Stimulated activated CD4-positive, alpha-beta T cell treated with anti-CD3 and anti-CD28 coated beads, Interleukin-1b, Interleukin-23, amount 100 ng/mL, for 48 hours (primary cell): ENCODE data around the gene NXNL1.
"Not testable (repeated sequence)": the region's sequence is repeated elsewhere in the genome, so short reads cannot be mapped to it uniquely, and the experiment has no call there.

Source experiments
- DNase-seq: peaks from one replicate; pipeline ENCODE4 v3.0.0-alpha.2; 2020

Gene NXNL1

DNA sequence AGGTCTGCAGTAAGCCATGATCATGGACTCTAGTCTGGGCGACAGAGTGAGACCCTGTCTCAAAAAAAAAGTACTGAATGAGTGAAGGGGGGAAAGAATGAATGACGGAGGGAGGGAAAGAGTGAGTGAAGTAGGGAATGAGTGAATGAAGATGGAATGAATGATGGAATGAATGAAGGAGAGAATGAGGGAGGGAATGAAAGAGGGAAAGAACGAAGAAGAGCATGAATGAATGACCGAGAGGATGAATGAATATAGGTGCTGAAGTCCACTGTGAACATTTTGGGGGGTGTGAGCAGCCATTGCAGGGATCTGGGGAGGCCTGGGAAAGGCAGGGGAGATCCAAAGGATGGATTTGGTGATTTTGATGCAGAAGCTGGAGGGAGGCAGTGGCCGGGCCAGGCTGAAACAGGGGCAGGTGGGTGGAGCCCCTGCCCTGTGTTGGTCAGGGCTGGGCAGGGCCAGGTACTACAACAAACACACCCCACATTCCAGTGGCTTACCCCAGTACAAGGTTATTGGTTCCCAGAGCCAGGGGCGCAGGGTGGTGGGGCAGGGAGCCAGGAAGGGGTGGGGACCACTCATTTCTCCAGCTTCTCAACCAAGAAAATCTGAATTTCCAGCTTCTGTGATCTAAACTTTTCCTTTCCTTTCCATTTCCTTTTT lies 23.9 kb upstream of the NXNL1 start:
- no peak for DNase-seq

DNA sequence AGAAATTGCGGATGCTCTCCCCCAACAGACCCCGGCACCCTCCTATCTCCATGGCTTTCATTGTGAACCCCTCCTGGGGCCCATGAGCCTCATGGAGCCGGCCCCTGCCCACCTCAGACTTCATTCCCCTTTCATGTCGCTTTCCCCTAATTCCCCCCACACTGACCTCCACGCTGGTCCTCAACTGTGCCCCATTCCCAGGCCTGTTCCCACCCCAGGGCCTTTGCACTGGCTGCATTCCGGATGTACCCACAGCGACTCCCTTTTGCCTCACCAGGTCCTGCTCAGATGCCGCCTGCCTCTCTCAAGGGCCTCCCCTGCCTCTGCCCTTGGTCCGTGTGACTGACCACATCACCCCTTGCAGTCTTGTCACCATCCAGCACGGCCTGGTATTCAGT lies 22.9 kb upstream of the NXNL1 start:
- DNase-seq: no peak

DNA sequence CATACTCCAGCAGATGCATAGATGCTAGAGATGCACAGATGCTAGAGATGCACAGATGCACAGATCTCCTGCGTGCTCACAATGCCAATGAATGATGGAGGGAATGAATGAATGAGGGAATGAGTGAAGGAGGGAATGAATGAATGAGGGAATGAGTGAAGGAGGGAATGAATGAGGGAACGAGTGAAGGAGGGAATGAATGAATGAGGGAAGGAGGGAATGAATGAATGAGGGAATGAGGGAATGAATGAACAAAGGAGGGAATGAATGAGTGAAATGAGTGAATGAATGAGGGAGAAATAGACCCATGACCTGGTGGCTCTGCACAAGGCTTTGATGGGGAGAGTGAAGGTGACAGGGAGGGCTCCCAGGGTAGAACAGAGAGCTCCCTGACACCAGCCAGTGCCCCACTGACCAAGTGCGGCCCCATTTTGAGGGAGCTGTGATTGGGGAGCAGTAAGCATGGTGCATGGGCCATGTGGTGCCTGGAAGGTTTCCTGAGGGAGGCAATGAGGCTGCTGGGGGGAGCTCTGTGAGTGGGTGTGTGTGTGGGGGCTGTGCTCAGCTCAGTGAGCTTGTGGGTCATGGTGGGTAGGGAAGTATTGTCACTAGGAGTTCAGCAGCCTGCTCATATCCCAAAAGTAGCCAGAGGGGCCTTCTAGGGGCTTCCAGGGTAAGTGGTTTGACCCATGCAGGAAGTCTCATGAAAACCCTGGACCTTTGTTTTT lies 22.3 kb upstream of the NXNL1 start:
- no peak for DNase-seq

DNA sequence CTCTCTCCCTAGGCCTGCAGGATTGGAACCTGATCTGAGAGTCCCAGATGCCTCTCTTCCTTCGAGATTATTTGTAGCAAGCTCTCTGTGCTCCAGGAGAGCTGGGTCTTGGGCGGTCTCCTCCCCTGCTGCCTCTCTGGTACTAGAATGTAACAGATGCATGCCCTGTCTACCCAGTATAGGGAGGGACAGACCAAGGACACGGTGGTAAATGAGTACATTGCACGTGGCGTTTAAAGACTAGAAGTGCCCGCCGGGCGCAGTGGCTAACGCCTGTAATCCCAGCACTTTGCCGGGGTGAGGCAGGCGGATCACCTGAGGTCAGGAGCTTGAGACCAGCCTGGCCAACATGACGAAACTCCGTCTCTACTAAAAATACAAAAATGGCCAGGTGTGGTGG lies 21.3 kb upstream of the NXNL1 start:
- DNase-seq: no peak

DNA sequence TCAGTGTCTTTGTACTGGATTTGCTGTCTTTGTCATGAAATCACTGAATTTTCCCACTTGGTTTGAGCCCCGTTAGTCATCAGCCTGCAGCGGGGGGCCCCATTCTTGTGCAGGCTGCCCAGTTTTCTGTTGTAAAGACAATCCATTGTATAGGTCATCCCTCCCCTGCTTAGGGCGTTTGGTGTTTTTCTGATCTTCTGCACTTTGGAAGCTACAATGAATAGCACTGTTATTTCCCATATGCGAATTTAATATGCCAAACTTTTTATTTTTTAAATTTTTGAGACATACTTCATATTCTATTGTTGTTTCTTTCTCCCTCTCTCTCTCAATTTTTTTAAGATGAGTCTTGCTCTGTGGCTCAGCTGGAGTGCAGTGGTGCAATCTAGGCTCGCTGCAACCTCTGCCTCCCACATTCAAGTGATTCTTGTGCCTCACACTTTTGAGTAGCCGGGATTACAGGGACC lies 18.6 kb upstream of the NXNL1 start:
- DNase-seq: no peak

DNA sequence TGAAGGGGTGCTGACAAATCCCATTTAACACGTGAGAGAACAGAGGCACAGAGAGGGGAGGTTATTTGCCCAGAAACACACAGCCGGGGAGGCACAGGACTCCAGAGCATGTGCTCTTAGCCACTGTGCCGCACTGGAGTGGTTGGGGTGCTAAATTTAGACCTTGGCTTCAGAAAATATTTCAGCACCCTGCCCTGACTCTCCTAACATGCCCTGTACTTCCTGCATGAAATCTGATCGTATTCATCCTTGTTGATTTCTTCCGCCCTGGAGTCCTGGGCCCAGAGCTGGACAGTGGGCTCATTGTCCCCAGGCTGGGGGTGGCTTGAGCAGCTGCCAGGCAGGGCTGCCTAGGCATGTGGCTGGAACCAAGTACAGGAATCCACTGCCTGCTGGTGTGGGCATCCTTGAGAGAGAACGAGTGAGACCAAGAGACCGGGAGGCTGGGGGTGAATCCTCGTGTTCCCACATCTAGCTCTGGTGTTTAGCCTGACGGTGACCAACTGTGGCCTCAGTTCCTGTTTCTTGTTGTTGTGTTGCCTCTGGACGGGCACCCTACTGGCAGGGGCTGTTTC lies 14.9 kb upstream of the NXNL1 start:
- no peak for DNase-seq

DNA sequence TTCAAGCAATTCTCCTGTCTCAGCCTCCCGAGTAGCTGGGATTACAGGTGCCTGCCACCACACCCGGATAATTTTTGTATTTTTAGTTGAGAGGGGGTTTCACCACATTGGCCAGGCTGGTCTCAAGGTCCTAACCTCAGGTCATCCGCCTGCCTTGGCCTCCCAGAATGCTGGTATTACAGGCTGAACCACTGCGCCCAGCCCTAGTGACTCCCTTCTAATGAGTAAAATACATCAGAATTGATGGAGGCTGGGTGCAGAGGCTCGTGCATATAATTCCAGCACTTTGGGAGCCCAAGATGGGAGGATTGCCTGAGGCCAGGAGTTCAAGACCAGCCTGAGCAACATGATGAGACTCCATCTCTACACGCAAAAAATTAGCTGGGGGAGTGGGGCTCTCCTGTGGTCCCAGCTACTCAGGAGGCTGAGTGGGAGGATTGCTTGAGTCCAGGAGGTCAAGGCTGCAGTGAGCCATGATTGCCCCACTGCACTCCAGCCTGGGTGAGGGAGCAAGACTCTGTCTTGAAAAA lies 14.3 kb upstream of the NXNL1 start:
- DNase-seq: not testable (repeated sequence)

DNA sequence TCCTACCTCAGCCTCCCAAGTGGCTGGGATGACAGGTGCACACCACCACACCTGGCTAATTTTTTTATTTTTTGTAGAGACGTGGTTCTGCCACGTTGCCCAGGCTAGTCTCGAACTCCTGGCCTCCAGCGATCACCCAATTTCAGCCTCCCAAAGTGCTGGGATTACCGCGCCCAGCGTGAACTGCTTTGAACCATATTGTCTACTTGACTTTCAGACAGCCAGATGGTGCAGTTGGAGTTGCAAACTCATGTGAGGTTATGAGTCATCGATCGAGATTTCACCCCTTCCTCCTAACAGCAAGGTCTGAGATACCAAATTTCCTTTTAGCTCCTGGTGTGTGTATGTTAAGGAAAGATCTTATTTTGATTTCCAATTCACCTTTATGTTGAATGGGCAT lies 12.3 kb upstream of the NXNL1 start:
- peak; percentile 19 for DNase-seq

DNA sequence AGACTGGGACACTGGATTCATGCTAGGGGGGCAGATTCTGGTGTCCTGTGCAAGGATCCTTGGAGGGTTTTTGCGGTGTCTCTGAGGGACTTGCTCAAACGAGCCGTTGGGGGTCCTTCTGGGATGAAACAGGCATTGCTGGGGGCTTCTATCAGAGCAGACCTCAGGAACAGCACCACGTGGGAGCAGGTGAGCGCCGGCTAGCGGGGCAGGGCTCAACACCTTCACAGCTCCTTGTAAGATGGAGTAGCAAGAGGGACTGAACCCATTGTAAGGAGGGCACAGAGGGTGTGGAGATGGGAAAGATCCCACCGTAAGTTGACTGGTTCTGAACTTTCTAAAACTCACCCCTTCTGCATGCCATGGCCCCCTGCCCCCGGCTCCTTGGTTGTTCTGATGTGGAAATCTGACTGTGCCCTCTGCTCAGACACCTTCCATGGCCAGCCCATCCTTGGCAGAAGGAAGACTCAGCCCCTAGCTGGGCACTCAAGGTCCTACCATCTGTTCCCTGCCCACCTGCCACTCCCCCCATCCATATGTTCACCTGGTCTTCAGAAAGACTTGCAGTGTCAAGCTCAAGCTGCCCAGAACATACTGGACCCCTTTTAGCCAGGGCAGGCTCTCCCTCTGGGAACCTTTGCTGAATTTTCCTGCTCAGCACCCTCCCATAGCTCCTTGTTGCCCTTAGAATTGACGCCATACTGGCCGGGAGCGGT lies 10.8 kb upstream of the NXNL1 start:
- no peak for DNase-seq

DNA sequence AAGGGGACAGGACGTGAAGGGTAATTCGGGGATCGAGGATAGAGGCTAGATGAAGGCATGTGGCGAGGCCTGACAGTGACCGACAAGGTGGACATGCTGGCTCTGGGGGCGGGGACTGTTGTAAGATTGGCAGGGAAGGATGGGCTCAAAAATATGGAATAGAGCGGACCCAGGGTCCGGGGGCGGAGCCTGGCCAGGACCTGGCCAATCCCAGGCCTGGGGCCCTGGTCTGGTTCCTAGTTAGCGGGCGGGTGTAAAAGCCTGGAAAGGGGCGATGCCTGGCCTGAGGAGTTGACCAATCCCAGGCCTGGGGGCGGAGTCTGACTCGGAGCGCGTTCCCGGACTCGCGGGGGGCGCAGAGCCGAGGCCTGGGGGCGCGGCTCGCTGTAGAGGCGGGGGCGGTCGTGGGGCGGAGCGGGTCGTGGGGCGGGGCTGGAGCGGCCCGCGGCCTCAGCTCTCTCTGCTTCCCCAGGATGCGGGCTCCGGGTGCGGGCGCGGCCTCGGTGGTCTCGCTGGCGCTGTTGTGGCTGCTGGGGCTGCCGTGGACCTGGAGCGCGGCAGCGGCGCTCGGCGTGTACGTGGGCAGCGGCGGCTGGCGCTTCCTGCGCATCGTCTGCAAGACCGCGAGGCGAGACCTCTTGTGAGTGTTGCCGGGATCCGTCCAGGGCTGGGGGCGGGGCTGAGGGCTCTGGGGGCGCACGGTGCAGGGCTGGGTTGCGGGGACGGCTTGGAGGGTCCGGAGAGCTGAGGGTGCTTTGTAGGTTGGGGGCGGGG lies 9.5 kb upstream of the NXNL1 start, which contains the start of gene SLC27A1:
TSS of gene SLC27A1 (plus strand) at position 457 of the 774 bp plus-strand sequence. CDS start at position 474, 17 bp downstream.
- DNase-seq: peak; percentile 91

DNA sequence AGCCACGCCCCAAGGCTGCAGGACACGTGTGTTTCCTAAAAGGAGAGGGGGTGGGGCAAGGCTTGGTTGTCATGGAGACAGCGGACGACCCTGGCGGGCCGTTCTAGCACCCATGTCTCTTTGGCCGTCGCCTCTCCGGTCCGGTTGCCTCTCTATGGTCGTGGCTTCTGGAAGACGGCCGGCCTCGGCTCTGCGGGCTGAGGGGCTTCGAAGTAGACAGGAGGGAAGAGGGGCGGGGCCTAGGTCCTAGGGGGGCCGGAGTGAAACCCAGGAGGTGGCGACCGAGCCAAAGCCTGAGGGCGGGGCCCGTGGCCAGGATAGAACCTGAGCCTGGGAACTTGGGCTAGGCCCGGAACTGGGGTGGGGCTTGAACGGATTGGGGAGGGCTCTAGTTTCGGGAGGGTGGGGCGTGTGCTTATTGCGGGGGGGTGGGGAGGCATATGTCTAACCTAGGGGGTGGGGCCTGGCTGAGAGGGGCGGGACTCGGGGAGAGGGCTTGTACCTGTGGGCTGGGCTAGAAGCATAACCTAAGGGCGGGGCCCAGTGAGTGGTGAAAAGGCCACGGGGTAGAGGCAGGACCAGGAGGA lies 8.8 kb upstream of the NXNL1 start:
- peak; percentile 91 for DNase-seq

DNA sequence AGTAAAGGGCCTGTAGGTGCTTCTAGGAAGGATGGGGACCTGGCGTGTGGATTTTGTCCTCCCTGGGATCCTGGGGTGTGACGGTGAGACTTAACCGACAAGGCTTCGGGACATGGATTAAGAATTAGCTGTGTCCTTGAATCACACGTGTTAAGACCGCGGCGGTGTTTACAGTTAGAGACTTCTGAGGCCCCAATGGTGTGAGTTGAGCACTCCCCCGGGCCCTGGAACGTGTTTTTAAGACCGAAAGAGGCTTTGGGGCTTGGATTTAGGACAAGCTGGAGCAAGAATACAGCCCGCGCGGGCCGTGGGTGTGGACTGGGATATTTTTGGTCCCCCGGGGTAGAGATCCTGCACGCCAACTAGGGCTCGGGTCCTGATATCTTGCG lies 8.4 kb upstream of the NXNL1 start:
- DNase-seq: no peak

DNA sequence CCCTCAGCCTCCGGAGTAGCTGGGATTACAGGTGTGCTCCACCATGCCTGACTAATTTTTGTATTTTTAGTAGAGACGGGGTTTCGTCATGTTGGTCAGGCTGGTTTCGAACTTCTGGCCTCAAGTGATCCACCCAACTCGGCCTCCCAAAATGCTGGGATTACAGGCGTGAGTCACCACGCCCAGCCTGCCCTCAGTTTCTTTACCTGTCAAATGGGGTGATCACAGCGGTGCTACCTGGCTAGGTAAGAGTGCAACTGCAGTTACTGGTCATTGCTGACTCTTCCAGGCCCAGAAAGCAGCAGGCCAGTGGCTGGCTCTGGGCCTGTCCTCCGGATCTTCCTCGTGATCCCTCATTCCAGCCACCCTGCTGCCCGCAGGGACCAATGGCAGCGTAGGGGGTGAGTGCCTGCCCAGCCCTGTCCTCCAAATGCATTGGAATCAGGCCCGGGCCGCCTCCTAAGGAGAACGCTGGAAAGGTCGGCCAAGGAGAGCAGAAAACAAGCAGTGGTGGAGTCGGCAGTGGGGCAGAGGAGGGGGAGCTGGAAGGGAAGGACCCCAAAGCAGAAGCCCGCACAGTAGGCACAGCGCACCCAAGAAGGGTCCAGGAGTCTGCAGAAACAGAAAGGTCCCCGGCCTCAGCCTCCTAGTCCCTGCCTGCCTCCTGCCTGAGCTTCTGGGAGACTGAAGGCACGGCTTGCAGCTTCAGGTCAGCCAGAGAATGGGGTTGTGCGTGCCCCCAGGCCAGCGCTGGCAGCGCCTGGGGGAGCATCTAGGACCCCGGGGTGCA lies 7.8 kb upstream of the NXNL1 start:
- DNase-seq: no peak

DNA sequence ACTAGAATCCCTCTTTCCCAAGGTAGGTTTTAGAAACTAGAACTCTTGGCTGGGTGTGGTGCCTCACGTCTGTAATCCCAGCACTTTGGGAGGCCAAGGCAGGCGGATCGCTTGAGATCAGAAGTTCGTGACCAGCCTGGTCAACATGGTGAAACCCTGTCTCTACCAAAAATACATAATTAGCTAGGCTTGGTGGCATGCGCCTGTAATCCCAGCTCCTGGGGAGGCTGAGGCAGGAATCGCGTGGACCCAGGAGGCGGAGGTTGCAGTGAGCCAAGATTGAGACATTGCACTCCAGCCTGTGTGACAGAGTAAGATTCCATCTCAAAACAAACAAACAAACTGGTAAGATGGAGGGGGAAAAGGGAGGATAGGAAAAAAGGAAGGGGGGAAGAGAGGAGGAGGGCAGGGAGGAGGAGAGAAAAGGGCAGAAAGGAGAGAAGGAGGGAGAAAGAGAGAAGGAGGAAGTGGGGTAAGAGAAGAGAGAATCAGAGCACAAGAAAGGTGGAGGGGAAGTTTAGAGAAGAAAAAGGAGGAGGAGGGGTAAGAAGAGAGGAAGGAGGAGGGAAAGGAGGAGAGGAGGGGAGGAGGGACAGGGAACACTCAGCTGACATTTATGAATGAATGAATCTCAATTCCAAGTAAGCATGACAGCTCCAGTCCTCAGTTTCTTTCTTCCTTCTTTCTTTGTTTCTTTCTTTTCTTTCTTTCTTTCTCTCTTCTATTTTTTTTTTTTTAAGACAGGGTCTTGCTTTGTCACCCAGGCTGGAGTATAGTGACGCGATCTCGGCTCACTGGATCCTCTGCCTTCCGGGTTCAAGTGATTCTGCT lies 7.0 kb upstream of the NXNL1 start:
- DNase-seq: no peak

DNA sequence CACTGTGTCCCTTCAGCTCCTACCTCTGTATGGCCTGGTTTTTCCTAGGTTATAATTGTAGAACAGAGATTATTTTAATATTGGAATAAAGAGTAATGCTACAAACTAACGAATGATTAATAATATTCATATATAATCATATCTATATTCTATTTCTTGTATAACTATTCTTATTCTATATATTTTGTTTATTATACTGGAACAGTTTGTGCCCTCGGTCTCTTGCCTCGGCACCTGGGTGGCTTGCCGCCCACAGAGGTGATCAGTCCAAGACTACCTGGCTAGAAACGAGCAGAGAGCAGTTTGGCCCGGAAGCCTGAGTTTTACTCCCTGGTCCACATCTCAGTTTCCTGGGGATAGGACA lies 5.7 kb upstream of the NXNL1 start:
- DNase-seq: no peak

DNA sequence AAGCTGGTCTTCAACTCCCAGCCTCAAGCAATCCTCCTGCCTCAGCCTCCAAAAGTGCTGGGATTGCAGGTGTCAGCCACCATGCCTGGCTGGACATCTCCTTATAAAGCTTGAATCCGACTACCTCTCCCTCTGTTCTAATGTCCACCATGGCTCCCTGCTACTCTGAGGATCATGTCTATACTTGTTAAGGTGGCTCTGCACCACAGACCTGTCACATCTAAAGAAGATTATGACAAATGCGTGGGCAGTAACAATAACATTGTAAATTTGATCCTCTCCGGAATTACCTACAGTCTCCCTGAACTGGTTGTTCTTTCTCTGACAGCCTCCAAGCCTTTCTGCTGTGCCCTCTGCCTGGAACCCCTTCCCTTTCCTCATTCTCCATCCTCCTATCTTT lies 1.8 kb downstream of the NXNL1 start:
- DNase-seq: no peak

DNA sequence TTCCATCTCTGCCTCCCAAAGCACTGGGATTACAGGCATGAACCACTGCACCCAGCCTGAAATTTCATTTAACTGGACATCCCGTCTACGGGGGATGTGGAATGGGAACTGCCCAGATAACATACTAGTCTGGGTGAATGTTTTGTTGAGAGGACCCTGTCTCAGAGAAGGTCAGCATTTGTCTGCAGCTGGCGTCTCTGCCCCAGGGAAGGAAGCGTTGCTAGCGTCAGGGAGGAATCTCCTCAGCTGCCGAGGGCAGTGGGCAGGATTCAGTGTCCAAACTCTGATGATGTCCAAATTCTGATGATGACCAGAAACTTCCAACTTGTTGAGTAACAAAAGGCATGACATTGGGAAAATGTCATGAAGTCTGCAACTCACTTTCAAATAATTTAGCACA lies 3.1 kb downstream of the NXNL1 start:
- DNase-seq: no peak

DNA sequence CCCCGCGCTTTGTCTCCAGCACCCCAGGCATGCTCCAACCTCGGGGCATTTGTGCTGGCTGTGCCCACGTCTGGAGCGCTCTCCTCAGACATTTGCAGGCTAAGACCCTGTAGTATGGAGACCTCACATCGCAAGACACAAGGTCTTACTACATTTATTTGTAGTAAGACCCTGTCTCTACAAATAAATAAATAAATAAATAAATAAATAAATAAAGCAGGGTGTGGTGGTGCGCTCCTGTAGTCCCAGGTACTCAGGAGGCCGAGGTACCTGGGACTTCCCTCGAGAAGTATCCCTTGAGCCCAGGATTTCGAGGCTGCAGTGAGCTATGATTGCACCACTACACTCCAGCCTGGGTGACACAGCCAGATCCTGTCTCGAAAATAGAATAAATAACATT lies 4.6 kb downstream of the NXNL1 start:
- no peak for DNase-seq

DNA sequence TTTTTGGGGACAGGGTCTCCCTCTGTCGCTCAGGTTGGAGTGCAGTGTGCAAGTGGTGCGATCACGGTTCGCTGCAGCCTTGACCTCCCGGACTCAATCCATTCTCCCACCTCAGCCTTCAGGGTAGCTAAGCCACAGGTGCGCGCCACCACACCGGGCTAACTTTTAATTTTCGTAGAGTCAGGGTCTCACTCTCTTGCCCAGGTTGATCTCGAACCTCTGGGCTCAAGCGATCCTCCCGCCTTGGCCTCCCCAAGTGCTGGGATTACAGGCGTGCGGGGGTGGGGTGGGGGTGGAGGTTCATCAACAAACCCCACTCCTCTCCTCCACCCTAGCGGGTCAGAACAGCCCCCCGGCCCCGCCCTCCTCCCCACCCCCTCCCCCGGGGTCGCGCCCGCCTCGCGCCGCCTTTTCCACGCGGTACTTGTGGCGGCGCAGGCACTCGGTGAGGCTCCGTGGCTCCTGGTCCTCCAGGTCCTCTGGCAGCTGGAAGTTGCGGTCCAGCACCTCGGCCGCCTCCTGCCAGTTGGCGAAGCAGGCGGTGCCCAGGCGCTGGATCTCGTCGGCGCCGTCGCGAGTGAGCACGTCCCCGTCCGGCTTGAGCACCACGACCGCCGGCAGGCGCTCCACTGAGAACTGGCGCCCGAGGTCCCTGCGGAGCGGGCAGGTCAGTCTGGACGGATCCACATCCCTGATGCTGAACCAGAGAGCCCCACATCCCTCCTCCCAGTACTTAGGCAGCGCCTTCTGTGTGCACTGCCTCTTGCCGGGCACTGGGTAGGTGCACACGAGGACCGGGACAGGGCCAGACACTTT lies 5.2 kb downstream of the NXNL1 start:
- no peak for DNase-seq
